GM23338 (cell line): ENCODE measurements around the gene THOC2. TPM values are rescaled to one million over a fixed set of nuclear protein-coding genes. Genes with fewer than 3 reads are reported as not detected.

ENCODE experiments used
- ATAC-seq: fragments of 200-7000 bp; cut with Tn5 transposase; 3 replicates; pipeline ENCODE4 v1.9.1; 2020
- DNase-seq: peaks from one replicate; pipeline ENCODE4 v3.0.0-alpha.2; 2015; ENCODE audit warnings: low spot score
- H2AFZ ChIP-seq: fragments of 200-600 bp; sonication (generic); 2 replicates; pipeline ENCODE4 v1.8.0; 2016; ENCODE audit warnings: antibody characterized with exemption, mild to moderate bottlenecking, moderate library complexity
- H3F3A ChIP-seq: fragments of 200-600 bp; sonication (generic); replicated peaks from 2 replicates; pipeline ENCODE4 v1.8.0; 2017; ENCODE audit warnings: antibody characterized with exemption, mixed run types, low read depth
- H3K27ac ChIP-seq: fragments of 200-600 bp; sonication (generic); 2 replicates; pipeline ENCODE4 v1.6.1; 2016; ENCODE audit warnings: low read depth
- H3K27me3 ChIP-seq: fragments of 200-600 bp; sonication (generic); 2 replicates; pipeline ENCODE4 v1.8.0; 2016; ENCODE audit warnings: mild to moderate bottlenecking, mixed run types, moderate library complexity; ENCODE audit not compliant: insufficient read depth
- H3K36me3 ChIP-seq: fragments of 200-600 bp; sonication (generic); 2 replicates; pipeline ENCODE4 v1.8.0; 2016; ENCODE audit warnings: mild to moderate bottlenecking; ENCODE audit not compliant: insufficient read depth
- H3K4me1 ChIP-seq: fragments of 200-600 bp; sonication (generic); 2 replicates; pipeline ENCODE4 v1.8.0; 2016; ENCODE audit warnings: mild to moderate bottlenecking, moderate library complexity; ENCODE audit not compliant: insufficient read depth
- H3K4me2 ChIP-seq: fragments of 200-600 bp; sonication (generic); 2 replicates; pipeline ENCODE4 v1.7.1; 2017; ENCODE audit warnings: mixed run types
- H3K4me3 ChIP-seq: fragments of 200-600 bp; sonication (generic); 2 replicates; pipeline ENCODE4 v1.6.1; 2016; ENCODE audit warnings: mixed run types
- H3K79me2 ChIP-seq: fragments of 200-600 bp; sonication (generic); replicated peaks from 2 replicates; pipeline ENCODE4 v1.8.0; 2017; ENCODE audit warnings: mild to moderate bottlenecking; ENCODE audit not compliant: insufficient read depth
- H3K9me2 ChIP-seq: fragments of 200-600 bp; sonication (generic); 2 replicates; pipeline ENCODE4 v1.8.0; 2017; ENCODE audit not compliant: insufficient read depth
- H4K20me1 ChIP-seq: fragments of 200-600 bp; sonication (generic); replicated peaks from 2 replicates; pipeline ENCODE4 v1.8.0; 2017; ENCODE audit warnings: mild to moderate bottlenecking; ENCODE audit not compliant: insufficient read depth
- H3K27ac Mint-ChIP-seq: 2 replicates; pipeline ENCODE4 v1.8.0; 2020; ENCODE audit warnings: inconsistent platforms, mild to moderate bottlenecking, moderate library complexity, mixed read lengths
- H3K27me3 Mint-ChIP-seq: 3 replicates; pipeline ENCODE4 v1.8.0; 2022; ENCODE audit warnings: low read depth, mild to moderate bottlenecking, moderate library complexity, mixed read lengths, inconsistent platforms; ENCODE audit not compliant: insufficient read depth, poor library complexity
- H3K36me3 Mint-ChIP-seq: 3 replicates; pipeline ENCODE4 v1.8.0; 2021; ENCODE audit warnings: low read depth, mild to moderate bottlenecking, inconsistent platforms, moderate library complexity, mixed read lengths
- H3K4me1 Mint-ChIP-seq: 3 replicates; pipeline ENCODE4 v1.8.0; 2020; ENCODE audit warnings: mild to moderate bottlenecking, inconsistent platforms, mixed read lengths
- H3K4me3 Mint-ChIP-seq: 3 replicates; pipeline ENCODE4 v1.8.0; 2021; ENCODE audit warnings: moderate library complexity, mild to moderate bottlenecking, inconsistent platforms, mixed read lengths
- H3K9me3 Mint-ChIP-seq: 3 replicates; pipeline ENCODE4 v1.8.0; 2020; ENCODE audit warnings: moderate library complexity, mild to moderate bottlenecking, inconsistent platforms, mixed read lengths
- CREB1 ChIP-seq: fragments of 250-450 bp; sonication (Bioruptor Pico); IDR thresholded peaks from 2 replicates; pipeline ENCODE4 v1.5.0; 2020; ENCODE audit warnings: low read depth, mild to moderate bottlenecking, moderate library complexity
- ETS1 ChIP-seq: IDR thresholded peaks from 2 replicates; pipeline ENCODE4 v1.6.1; 2016; ENCODE audit warnings: antibody characterized with exemption
- EZH2 ChIP-seq: fragments of 200-600 bp; sonication (generic); IDR thresholded peaks from one replicate; pipeline ENCODE4 v1.8.0; 2017; ENCODE audit warnings: antibody characterized with exemption, mild to moderate bottlenecking, low read depth; ENCODE audit not compliant: unreplicated experiment
- POLR2AphosphoS5 ChIP-seq: IDR thresholded peaks from 2 replicates; pipeline ENCODE4 v1.6.1; 2016; ENCODE audit warnings: antibody characterized with exemption, low read depth
- REST ChIP-seq: IDR thresholded peaks from one replicate; pipeline ENCODE4 v1.6.1; 2018; ENCODE audit warnings: antibody characterized with exemption; ENCODE audit not compliant: unreplicated experiment
- STAT1 ChIP-seq: IDR thresholded peaks from one replicate; pipeline ENCODE4 v1.6.1; 2016; ENCODE audit warnings: antibody characterized with exemption; ENCODE audit not compliant: unreplicated experiment
- ZNF462 ChIP-seq: fragments of 250-450 bp; sonication (Bioruptor Pico); IDR thresholded peaks from 2 replicates; pipeline ENCODE4 v1.5.0; 2020; ENCODE audit warnings: mild to moderate bottlenecking, moderate library complexity
- polyA plus RNA-seq: library from polyadenylated mRNA; unstranded; fragments of >200 nt; fragmentation: Nextera tagmentation; extraction: Ambion mirVana; gene quantifications from 2 replicates; pipeline ENCODE4 v1.2.1, GENCODE V29; 2016
- total RNA-seq: library from RNA; depleted of rRNA; stranded (reverse); fragments of >200 nt; shearing (Covaris generic); gene quantifications from 2 replicates; pipeline ENCODE4 v1.2.3, GENCODE V29; 2014

Gene THOC2
- total and polyA plus RNA-seq, 2 experiments from 2014 or later, result 86.6 to 138 TPM

GRCh38 chrX:123742440-123742839, 9.6 kb upstream of the THOC2 start:
- no peaks in the 10 kb centered on the region for H3K27me3 ChIP-seq
- no peaks in the 10 kb centered on the region for H3K79me2 ChIP-seq
- no peak for DNase-seq
- Mint-ChIP-seq H3K9me3 (no peaks in the 10 kb centered on the region), H3K36me3 (no peaks in the 10 kb centered on the region), H3K4me1 (no peaks in the 10 kb centered on the region), H3K27ac (no peak overlapping the region), H3K4me3 (no peak overlapping the region), H3K27me3 (no peaks in the 10 kb centered on the region)
- H3K27ac ChIP-seq, result no peak overlapping the region
- no peak for ATAC-seq
- H2AFZ ChIP-seq, result no peak overlapping the region
- no peak overlapping the region for H3K4me3 ChIP-seq
- H4K20me1 ChIP-seq, result no peaks in the 10 kb centered on the region
- H3F3A ChIP-seq, result no peaks in the 10 kb centered on the region
- TF ChIP-seq REST (no peak), ETS1 (no peak)
- H3K36me3 ChIP-seq, result no peaks in the 10 kb centered on the region
- H3K4me1 ChIP-seq, result no peaks in the 10 kb centered on the region
- H3K9me2 ChIP-seq, result no peaks in the 10 kb centered on the region
- no peak overlapping the region for H3K4me2 ChIP-seq

GRCh38 chrX:123740536-123740935, 7.7 kb upstream of the THOC2 start:
- Histone ChIP-seq H3K4me1 (no peaks in the 10 kb centered on the region), H3K79me2 (no peaks in the 10 kb centered on the region), H3K4me3 (no peak overlapping the region), H3K27ac (no peak overlapping the region), H3K9me2 (no peaks in the 10 kb centered on the region), H3K4me2 (no peak overlapping the region), H2AFZ (no peak overlapping the region), H3K27me3 (no peaks in the 10 kb centered on the region), H3F3A (no peaks in the 10 kb centered on the region), H3K36me3 (no peaks in the 10 kb centered on the region), H4K20me1 (no peaks in the 10 kb centered on the region)
- H3K9me3 Mint-ChIP-seq, result no peaks in the 10 kb centered on the region
- DNase-seq (no peak), ATAC-seq (no peak)
- no peaks in the 10 kb centered on the region for H3K27me3 Mint-ChIP-seq
- H3K4me3 Mint-ChIP-seq, result no peak overlapping the region
- no peaks in the 10 kb centered on the region for H3K36me3 Mint-ChIP-seq
- no peaks in the 10 kb centered on the region for H3K4me1 Mint-ChIP-seq
- H3K27ac Mint-ChIP-seq, result no peak overlapping the region
- no peak for TF ChIP-seq CREB1
- TF ChIP-seq REST, result no peak
- TF ChIP-seq STAT1, result no peak
- no peak for TF ChIP-seq ZNF462 (CRISPR knock-in tag)
- TF ChIP-seq POLR2AphosphoS5, result no peak
- TF ChIP-seq EZH2, result no peak
